Inflammatory macrophage (primary cell): ENCODE results near the gene BHMT2.

Source experiments
- DNase-seq, 2 donors: peaks; one replicate each; pipeline ENCODE4 v3.0.0-alpha.2; 2020 to 2022

The BHMT2 gene

GRCh38 chr5:79070350-79070667 is 742 bp downstream of the BHMT2 start:
- DNase-seq = no peak

GRCh38 chr5:79074641-79075040 is 5.1 kb downstream of the BHMT2 start:
- no peak for DNase-seq

DNA sequence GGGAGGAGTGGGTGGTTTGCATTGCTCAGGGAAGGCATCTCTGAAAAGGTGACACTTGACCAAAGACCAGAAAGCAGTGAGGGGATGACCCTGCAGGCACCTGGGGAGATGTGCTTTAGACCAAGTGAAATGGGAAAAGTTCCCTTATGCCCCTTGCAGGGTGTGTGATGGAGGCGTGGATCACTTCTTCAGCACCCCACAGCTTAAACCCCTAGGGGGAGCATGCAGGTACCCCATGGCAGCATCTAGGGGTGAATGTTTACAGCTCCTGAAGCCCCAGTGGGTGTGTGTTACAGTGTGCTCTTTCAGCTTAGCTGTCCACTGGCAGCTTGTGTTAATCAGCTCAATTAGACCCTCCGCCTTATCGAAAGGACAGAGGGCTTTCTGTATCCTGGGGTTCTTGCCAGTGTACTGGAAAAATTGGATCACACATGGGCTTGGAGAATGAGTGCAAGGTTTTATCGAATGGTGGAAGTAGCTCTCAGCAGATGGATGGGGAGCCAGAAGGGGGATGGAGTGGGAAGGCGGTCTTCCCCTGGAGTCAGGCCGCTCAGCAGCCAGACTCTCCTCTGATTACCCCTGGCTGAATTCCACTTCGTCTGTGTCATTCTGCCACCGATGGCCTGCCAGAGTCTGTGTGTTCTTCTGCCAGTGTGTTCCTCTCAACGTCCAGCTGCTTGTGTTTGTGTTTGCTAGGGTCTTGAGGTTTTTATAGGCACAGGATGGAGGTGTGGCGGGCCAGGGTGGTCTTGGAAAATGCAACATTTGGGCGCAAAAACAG is 6.3 kb downstream of the BHMT2 start:
- no peak for DNase-seq

DNA sequence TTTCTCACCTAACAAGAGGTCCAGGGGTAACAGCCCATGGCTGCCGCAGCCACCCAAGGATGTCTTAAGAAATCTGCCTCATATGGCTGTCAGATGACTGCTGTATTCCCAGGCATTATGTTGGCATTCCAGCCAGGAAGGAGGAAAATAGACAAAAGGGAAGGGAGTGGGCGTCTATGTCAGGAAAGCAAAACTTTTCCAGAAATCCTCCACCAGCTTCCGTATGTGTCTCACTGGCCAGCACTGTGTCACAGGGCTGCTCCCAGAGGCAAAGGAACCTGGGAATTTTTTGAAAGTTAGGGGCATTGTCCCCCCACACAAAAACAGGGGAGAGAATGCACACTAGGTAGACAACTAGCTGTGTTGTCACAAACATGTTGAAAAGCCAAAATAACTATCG is 7.3 kb downstream of the BHMT2 start:
- no peak for DNase-seq

DNA sequence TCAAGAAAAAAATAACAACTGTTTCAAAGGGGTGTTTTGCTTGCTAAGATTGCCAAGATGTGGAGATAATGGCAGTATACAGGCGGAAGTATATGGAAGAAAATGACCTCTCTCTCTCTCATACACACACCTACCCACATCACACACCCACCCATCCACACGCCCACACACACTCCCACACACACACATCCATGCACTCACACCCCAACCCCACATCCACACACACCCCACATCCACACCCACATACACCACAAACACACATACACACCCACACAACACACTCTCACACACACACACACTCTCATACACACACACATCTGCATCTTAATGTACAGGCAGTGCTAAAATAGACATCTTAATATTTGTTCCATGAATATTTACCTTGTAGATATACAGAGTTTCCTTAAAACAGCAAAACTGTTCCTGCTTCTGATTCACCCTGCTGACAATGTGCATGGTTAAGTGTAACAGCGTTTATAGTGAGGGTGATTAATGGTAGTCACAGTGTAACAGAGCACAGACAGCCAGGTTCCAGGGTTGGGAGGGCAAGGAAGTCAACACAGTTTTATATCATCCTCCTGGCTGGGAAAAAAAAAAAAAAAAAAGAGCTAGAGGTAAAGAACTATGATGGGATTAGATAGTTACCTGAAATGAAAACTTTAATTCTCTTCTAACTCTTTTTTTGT is 8.3 kb downstream of the BHMT2 start:
- DNase-seq = no peak

- no peak for DNase-seq
These were observed 11.2 kb downstream of the BHMT2 start for GRCh38 chr5:79080804-79081203.

- no peak for DNase-seq
These were observed 12.2 kb downstream of the BHMT2 start for GRCh38 chr5:79081779-79082178.

DNA sequence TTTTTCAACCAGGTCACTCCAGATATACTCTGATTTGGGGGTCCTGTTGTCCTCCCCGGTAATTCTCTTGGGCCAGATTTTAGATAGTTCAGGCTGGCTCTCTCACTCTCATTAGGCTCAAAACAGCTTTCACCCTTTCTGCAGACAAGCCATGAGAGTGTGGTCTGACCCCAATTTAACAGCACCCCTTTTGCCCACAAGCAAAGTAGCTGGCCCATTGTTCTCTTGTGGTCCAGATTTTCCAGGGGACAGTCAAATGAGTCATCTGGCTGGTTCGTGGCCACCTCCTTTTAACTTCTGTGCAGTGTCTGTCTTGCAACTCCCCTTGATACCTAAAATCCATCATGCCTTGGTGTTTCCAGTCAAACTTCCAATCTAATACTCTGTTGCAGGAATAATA is 16.5 kb downstream of the BHMT2 start:
- no peak for DNase-seq

DNA sequence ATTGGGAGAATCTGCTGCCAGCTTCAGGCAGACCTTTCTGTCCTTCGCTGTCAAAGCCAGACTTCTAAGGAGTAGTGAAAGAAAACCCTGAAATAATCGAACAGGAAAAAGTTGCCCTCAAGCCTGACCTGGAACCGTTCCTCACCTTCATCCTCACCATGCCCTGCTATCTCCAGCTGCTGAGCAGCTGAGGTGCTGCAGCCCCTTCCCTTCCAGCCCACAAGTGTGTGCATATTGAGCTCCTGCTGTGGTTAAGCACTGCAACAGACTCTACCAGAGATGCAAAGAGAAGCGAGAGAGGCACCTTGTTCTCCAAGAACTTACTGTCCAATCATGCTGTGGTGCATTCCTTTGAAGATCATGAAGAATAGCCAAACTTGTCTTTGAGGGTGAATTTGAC is 18.9 kb downstream of the BHMT2 start:
- no peak for DNase-seq

DNA sequence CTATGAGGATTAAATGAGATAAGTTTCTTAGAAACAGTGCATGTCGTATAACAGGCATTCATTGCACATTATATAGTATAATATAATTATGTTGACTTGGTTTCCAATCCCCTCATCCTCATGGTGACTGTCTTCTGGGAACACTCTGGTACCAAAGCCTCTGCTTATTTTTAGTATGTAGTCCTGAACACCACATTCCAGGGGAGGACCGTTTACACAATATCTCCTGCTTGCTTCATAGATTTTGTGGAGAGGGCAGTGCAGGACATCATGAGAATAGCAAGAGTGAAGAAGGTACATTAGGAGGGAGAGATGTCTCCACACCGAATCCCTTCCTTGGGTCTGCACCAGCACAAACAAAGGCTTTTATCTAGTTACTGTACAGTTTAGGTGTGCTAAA is 21.5 kb downstream of the BHMT2 start:
- no peak for DNase-seq

- DNase-seq = no peak
These were observed 24.2 kb downstream of the BHMT2 start for GRCh38 chr5:79093762-79094161.

- DNase-seq = no peak
These were observed 36.3 kb downstream of the BHMT2 start for GRCh38 chr5:79105868-79106267.

- peak; percentile 80 to 91 for DNase-seq
These were observed 37.6 kb downstream of the BHMT2 start for GRCh38 chr5:79107020-79107796.

DNA sequence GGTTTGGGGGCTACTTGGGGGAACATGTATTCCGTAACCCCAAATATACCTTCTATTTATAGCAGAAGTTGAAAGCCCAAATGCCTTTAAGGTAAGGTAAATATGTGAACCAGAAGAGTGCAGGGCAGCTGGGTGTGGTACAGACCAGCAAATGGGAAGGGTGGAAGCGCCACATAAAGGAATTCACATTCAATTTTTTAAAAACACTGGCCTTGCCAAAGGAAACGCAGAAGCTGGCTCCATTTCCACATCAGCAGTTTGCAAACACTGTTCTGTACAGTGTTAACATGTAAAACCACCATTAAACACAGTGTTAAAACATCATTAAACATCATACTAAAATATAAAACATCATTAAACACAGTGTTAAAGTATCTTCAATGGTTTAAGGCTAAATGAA is 38.5 kb downstream of the BHMT2 start:
- DNase-seq = no peak

- DNase-seq = no peak
These were observed 39.2 kb downstream of the BHMT2 start for GRCh38 chr5:79108792-79109191.

DNA sequence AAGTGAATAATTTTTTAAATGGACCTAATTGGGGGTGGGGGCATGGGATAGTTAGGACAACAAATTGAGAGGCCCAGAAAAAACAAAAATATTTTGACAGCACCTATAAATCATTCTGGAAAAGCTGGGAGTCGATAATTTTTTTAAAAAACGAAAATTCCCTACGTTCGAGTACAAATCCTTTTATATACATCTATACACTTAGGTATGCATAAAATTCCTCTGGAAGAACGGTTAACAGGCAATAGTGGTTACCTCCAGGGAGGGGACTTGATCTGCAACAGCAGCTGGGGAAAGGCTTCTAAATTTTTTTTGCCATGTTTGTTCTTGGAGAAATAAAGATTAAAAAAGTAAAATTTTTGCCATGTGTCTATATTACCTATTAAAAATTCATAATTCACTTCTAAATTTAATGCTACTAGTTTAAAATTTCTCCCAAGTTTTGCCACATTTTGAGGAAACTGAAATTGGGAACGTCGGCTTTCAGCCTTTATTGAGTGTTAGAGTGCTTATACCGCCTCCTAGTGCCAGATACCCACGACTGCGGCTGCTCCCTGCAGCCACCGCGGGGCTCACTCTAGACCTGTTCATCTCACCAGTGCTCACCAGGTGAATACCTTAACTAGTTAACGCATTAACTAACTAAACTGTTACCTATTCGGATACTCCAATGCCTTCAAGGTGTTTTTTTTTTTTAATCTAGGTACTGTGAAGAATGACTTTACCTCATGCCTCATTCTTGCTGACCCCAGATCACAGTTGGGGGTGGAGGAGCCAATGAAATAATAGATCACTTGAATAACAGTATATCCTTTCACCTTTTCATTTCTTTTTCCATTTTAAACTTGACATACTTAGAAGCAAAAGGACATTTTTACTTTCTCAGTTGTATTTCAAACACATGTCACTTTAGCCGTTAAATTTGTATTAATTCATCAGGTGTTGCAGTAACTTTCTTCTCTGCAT is 40.2 kb downstream of the BHMT2 start:
- peak; percentile 50 to 60 for DNase-seq

GRCh38 chr5:79111387-79111959 is 41.9 kb downstream of the BHMT2 start, which contains the start of gene BHMT:
Gene BHMT, plus strand, starts transcription at chr5:79111809. Its CDS starts 77 bp downstream, at chr5:79111886.
- no peak for DNase-seq

GRCh38 chr5:79111960-79112702 is 42.6 kb downstream of the BHMT2 start:
- no peak for DNase-seq

DNA sequence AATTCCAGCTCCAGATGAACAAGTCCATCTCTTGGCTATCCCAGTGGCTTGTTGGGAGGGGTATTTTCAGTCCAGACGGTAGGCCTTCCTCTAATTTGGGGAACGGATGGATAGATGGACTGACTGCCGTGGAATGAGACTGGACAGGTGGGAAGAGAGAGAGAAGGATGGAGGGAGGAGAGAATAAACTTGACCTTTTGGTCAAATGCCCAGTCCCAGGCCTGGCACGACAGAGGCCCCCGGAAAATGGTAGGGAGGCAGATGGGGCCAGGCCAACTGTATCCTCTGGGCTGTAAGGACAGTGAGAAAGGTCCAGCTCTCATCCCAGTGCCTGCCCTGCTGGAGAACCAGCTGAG is 43.1 kb downstream of the BHMT2 start:
- no peak for DNase-seq

- no peak for DNase-seq
These were observed 49.9 kb downstream of the BHMT2 start for GRCh38 chr5:79119486-79119885.

- DNase-seq = no peak
These were observed 50.7 kb downstream of the BHMT2 start for GRCh38 chr5:79120221-79120620.
